NCI-H2107 (cell line): ENCODE data around the gene ARSB.
"Not testable (repeated sequence)": the region's sequence is repeated elsewhere in the genome, so short reads cannot be mapped to it uniquely, and the experiment has no call there.

Experiments
- DNase-seq: peaks from one replicate; lab custom pipeline; 2025; lab: John Stamatoyannopoulos, UW

Gene ARSB

DNA sequence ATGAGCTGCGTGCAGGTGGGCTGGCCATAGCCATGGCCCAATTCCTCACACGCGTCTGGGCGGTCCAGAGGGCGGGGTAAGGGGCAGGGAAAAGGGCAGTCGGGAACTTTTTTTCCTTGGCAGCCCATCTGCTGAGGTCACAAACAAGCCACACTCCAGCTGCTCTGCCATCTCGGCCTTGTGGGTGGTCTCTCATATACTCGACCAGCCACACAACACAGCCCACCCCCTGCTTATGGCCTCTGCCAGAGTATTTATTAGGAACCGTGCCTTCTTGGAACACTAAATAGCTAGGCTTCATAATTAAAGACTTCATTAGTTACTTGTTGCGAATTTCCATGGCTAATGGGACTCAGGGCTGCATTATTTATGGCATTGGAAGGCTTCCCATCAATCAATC is 238.1 kb downstream of the ARSB start:
- DNase-seq: no peak

DNA sequence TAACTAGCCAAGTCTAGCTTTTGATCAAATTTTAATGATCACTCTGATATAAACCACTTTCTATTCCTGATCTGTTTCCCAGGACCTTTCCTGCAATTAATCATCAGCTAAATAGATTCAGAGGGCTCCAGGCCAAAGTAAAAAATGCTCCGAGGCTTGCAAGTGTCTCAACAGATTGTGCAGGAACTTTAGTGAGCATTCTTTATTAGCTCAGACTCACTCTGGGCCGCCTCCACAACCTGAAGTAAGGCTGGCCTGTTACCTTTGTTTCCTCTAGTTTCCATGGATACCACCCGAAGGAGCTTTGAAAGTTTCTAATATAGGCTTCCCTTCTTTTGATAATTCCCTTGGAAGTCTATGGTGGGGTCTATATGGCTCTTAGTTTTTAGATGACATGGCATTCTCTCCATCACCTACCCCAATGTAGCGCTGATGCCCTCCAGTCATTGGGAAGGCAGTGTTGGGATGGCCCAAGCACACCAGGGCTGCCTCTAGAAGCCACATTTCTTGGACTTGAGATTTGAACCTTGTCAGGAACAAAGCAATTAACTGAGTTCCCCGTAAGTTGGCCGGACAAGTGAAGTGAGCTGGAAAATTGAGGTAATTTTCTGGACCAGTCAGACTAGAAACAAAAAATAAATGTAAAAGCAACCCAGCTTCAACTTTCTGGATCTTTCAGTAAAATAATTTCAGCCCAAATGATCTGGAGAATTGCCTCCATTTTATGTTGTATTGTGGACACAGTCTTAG is 238.9 kb downstream of the ARSB start:
- DNase-seq: no peak

DNA sequence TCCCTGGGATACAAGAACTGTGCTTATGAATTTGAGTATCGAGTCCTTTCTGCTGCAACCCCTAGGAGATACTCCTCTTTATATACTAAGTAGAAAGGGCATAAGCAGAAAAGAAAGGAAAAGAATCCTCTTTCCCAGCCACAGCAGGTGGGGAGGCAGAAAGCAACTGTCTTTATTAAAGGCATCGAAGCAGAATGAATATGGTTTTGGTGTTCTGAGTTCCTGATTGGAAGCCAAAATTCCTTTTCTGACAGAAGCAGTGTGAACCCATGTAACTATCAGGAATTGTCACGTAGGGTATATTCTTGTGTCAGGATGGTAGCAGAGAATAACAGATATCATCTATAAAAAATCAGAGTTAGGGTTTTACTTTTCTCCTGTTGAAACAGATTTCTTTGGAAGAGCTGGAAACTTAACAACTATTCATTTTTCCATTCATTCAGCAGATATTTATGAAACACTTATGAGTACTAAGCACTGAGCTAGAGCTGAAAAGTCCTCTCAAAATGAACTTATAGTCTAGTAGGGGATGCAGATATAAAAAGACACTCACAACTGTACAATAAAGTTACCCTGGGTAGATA is 240.1 kb downstream of the ARSB start:
- no peak for DNase-seq

DNA sequence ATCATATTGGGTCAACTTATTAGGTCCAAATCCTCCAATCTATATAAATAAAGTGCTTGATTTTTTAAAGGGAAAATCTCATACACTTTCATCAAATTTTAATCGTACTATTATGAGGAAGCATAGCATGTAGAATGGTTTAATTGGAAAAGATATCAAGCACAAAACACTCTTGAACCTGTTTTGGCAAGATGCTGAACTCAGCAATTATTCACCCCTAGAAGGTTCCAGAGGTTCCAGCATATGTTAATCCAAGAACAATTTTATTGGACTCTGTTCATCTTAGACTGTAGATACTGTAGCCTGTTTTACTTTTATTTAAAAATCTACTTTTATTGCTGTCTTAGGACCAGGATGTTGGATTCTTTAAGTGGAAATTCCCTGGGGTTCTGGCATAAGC is 244.1 kb downstream of the ARSB start:
- no peak for DNase-seq

DNA sequence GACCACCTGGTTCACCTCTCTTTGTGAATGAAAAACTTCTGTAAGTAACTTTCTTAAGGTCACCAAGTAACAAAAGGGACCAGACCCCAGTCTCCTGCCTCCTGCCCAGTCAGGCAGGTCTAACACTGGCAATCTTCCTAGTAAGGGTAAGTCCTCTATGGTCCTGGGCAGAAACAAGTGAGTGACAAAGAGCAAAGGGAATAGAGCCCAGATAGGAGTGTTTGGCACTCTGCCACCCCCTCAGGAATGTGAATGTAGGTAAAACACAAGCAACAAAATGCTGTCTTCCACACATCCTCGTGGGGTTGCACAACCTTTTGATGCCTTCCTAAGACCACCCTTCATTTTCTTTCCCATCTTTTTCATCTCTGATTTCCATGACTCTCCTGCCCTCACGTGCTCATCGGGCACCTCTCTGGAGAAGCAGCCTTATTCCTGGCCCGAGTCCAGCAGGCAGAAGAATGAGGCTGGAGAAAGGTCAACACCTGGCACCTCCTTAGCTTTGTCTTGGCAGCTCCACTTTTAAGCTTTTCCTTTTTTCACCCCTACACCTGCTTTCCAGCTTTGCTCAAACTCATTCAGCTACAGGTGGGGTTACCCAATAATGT is 246.3 kb downstream of the ARSB start:
- DNase-seq: no peak

DNA sequence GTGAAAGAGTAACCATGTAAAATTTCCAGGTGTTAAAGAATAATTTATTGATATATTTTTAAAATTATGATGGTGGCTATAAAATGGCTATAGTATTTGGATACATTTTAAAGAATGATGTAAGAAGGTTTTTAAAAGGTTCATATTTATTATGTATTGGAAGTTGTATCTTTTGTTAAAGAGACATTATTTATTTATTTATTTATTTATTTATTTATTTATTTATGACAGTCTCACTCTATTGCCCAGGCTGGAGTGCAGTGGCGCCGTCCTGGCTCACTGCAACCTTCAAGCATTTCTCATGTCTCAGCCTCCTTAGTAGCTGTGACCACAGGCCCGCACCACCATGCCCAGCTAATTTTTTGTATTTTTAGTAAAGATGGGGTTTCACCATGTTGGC is 247.0 kb downstream of the ARSB start:
- no peak for DNase-seq

DNA sequence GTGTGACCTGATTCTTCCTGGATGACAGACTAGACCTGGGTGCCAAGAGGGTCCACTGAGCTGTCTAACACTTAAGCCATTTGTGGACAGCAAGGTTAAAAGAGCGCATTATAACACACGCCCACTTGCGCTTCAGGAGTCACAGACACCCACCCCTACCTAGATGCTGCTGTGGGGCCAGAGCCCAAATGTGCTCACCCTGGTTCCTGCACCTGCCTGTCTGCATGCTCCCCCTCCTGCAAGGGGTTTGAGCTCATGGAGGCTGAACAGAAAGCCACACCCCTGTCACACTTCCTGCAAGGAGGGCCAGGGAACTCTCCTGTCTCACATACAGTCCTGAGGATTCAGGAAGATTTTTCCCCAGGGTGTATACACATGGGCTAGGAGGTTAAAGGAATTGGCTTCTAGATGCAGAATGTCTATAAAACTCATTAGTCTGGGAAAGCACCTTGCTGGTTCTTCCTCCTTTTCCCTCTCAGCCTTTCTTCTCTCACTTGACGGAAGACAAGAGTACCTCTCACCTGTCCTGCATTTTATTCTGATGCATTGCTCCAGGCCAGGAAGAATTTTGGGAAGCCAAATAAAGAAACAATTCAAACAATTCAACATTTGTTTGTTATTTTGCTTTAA is 249.2 kb downstream of the ARSB start:
- DNase-seq: no peak

DNA sequence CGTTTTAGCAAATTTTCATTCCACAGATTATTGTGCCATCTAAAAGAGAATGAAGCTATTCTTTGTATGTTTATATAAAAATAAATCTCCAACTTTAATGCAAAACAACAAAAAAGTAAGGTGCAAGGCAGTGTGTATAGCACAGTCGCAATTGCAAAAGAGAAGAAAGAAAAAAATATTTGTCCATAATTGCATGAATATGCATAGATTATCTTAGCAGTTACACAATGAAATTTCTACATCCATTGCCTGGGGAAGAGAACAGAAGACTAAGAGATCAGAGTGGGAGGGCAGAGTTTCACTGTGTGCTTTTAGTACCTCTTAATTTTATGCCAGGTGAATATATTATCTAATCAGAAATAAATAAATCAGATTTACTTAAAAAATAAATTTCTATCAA is 250.2 kb downstream of the ARSB start:
- no peak for DNase-seq

DNA sequence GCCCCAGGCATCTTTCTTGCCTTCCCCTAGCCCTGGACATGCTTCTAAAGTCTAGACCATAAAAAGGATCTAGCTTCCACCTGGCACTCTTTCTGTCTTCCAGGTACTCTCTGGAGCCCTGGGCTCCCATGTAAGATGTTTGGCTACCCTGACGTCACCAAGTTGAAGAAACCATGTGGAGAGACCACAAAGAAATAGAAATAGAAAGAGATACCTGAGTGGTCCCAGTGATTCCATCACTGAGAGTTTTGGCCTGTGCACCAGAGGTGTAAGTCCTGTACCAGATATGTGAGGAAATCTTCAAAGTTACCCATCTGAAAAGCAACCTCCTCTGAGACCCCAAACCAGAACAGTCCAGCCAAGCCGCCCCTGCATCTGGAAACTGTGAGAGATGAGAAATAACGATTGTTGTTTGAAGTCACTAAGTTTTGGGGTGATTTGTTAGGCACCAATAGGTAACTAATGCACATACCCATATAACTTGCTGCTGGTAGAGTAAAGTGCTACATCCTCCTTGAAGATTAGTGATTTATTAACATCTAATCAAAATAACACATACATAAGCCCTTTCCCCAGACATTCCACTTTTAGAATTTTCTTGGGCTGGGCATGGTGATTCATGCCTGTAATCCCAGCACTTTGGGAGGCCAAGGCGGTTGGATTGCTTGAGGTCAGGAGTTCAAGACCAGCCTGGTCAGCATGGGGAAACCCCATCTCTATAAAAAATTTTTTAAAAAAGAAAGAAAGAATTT is 250.8 kb downstream of the ARSB start:
- no peak for DNase-seq

DNA sequence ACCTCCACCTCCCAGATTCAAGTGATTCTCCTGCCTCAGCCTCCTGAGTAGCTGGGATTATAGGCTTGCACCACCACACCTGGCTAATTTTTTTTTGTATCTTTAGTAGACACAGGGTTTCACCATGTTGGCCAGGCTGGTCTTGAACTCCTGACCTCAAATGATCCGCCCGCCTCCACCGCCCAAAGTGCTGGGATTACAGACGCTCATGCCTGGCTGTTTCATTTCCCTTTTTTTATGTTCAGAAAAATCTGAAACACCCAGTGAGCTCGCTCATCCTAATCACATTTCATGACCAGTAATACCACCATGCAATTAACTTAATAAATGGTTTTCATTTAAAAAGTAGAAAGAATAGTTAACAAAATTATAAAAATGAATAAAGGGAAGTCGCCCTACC is 252.4 kb downstream of the ARSB start:
- DNase-seq: not testable (repeated sequence)

DNA sequence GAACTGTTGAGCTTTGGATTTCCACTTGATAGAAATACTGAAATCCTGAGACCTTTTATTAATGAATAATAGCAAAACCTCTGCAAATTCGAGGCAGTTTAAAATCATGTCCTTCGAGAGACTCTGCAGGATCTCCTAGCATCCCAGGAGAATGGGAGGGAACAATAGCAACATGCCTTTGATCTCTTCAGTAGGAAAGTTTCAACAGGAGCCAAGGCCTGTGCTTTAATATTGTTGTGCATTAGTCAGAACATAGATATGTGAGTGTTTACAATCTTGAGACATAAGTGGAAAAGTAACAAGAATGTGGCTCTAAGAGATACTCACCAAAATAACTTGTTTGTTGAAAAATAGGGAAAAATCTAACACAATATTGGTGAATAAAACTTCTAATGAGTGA is 253.2 kb downstream of the ARSB start:
- DNase-seq: no peak

DNA sequence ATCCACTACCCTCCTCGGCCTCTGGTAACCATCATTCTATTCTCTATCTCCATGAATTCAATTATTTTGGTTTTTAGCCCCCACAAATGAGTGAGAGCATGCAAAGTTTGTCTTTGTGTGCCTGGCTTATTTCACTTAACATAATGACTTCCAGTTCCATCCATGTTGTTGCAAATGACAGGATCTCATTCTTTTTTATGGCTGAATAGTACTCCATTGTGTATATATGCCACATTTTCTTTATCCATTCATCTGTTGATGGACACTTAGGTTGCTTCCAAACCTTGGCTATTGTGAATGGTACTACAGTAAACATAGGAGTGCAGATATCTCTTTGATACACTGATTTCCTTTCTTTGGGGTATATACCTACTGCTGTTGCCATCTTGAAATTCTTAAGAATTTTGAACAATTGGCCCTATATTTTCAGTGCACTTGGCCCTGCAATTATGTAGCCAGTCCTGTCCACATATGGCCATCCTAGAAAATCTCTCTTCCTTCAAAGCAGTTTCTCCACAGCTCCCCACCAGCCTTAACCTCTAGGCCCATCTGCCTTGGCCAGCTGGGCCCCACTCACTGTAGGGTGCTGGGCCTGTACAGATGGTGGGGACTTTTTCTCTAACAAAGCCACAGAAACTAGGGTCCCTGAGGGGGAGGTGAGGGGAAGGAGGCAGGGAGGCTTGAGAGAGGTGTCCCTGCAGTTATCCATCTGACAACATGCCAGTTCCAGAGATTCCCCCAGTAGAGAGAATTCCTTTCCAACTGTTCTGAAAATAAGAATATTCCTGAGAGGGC is 254.6 kb downstream of the ARSB start:
- no peak for DNase-seq

DNA sequence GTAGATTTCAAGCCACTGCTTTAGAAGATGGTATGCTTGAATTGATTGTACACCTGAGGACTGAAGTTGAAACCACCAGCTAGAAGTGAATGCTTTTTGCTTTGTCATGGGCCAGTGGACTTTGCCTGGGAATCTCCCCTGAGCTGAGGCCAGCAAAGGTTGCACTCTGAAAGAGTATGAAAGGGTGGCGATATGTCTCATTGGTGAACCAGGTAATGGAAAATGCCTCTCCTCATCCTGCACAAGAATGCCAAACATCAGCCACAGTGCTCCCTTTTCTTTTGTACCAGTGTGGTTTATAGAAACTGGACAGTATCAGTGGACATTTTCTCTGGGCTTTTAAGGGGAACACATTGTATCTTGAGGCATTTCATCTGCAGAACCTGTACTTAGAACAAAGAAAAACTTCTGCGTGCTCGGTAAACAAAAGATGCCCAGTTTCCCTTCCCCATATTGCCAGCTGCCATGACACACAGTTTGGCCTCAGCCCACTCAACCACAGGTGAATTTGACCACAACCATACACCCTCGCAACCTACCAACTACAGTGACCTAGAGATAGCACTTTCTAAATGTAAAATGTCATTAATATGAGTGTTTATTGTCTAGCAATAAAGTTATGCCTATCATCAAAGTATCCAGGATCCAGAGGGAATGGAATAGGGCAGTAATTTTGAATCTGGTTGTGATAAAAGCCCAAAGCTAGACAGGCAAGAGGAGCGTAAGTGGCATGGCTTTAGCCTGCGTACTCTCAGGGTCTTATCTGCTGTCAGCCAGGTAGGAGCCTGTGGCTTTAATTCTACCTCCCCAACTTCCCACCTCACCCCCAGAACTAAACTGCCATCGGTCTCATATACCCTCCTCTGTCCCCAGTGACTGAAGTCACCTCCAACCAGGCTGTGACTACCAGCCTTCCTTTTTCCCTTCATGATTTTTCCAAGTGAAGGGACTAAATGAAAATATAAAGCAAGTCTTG is 257.0 kb downstream of the ARSB start:
- no peak for DNase-seq
